Stimulated activated CD8-positive, alpha-beta memory T cell treated with anti-CD3 and anti-CD28 coated beads, Interleukin-7, amount 100 ng/mL, for 48 hours (primary cell): ENCODE results near the gene EFCAB12.

Experiments used
- DNase-seq, 2 donors: peaks; one replicate each; pipeline ENCODE4 v3.0.0-alpha.2; 2020; ENCODE audit warnings: low read depth in 1 of 2; ENCODE audit errors: extremely low read depth in 1 of 2

EFCAB12 gene

GRCh38 chr3:129428376-129429079 is at the start of gene EFCAB12:
EFCAB12 (minus strand) TSS chr3:129428636; CDS start chr3:129428488, 148 bp downstream.
- DNase-seq = peak; percentile 68 to 82

DNA sequence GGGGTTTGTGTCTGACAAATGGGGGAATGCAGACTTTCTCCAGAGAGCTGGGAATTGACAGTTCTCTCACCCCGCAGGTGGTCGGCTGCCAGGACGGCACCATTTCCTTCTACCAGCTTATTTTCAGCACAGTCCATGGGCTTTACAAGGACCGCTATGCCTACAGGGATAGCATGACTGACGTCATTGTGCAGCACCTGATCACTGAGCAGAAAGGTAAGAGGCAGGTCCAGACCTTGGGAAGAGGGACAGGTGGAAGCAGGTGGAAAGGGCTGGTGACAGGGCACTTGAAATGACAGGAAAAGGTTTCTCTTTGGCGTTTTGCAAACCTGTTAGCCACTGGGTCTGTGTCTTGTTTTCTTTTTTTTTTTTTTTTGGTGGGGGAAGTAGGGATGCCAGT is 48.1 kb upstream of the EFCAB12 start:
- no peak for DNase-seq

DNA sequence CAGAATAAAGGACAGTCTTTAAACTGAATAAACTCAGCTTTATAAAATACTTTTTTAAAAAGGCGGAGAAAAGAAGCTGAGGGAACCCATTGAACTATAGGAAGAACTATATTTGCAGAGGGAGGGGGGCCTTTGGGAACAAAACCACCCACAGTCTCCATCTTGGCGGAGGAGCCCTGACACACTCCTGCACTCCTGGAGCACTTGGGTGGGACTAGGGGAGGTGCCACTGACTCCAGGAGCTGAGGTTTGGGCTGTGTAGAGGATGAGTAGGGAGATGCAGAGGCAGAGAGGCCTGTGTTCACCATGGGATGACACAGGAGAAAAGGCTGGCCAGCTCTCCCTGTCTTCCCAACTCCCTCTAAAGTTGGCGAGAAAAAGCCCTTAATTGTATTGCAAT is 47.4 kb upstream of the EFCAB12 start:
- no peak for DNase-seq

DNA sequence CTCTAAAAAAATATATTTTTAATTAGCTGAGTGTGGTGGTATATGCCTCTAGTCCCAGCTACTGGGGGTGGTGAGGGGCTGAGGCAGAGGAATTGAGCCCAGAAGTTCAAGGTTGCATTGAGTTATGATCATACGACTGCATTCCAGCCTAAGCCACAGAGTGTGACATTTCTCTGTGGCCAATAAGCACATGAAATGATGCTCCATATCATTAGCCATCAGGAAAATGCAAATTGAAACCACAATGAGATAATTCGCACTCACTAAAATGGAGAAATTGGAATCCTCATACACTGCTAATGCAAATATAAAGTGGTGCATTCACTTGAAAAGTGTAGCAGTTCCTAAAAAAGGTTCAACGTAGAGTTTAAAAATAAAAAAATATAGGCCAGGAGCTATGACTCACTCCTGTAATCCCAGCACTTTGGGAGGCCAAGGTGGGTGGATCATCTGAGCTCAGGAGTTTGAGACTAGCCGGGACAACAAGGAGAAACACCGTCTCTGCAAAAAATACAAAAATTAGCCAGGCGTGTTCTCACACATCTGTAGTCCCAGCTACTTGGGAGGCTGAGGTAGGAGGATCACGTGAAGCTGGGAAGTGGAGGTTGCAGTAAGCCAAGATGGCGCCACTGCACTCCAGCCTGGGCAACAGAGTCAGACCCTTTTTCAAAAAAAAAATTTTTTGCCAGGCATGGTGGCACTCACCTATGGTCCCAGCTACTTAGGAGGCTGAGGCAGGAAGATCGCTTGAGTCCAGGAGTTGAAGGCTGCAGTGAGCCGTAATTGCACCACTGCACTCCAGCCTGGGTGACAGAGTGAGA is 46.8 kb upstream of the EFCAB12 start:
- no peak for DNase-seq

DNA sequence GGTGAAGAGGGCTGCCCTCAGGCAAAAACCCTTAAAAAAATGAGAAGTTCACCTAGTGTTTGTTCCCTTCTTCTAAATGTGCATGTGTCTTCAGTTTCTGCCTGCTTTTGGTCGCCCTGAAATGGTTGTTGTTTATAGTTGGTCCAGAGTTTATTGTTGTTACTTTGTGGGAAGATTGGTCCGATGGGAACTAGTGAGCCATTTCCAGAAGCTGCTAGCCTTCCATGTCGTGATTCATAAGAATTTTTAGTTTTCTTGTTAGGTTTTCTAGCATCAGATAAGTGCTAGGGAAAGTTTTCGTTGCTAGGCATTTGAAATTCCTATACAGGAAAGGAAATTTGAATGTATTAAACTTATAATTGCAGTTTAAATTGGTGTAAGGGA is 45.3 kb upstream of the EFCAB12 start:
- DNase-seq = no peak

GRCh38 chr3:129473067-129473768 is 44.8 kb upstream of the EFCAB12 start:
- DNase-seq = no peak

- DNase-seq = no peak
These were observed 42.4 kb upstream of the EFCAB12 start for GRCh38 chr3:129470861-129471260.

DNA sequence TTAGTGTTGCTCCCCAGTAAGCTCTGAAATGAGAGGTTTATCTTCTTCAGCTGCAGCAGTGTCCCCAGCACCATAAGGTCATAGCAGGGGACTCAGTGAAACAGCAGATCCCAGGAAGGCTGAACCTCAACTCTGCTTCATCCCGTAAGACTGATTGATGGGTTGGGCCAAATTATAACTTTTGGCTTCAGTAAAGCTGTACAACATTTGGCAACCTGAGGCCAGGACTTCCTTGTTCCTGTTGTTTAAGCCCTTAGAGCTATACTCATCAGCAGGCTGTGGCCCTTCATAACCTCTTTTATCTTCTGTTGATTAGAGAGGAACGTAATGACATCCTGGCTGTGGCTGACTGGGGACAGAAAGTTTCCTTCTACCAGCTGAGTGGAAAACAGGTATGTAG is 40.6 kb upstream of the EFCAB12 start:
- DNase-seq = no peak

DNA sequence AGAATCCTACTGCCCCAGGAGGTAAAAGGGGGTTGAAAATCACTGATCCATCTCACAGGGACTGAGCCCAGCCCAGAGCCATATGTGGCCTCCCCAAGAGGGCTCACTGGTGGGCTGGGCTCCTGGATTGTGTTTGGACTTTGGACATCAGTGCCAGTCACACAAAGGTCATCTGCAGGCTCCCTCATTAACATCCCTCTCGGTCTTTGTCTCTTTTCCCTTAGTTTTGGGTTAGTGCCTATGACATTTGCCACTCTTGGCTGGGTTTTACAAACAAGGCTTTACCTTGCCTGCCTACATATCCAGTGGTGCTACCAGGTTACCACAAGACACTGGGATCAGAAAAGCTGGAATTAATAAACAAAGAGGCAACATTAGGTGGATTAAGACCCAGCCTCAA is 39.5 kb upstream of the EFCAB12 start:
- no peak for DNase-seq

DNA sequence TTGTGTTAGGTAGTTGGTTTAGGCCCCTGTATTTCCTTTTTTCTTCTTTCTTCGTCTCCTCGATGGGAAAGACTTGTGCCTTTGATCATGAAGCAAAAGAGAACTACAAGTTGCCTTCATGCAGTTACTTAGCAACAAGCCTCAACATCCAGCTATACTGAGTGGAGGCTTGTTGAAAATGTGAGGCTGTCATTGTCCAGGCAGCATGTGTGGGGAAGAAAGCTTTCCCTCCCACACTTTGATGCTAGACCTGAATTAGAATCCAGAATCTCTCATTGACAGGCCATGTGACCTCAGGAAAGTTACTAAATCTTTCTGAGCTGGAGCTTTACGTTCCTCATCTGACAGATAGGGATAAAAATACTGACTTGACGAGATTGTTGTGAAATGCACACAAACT is 35.3 kb upstream of the EFCAB12 start:
- no peak for DNase-seq

- no peak for DNase-seq
These were observed 34.7 kb upstream of the EFCAB12 start for GRCh38 chr3:129463094-129463493.

GRCh38 chr3:129462361-129462968 is 34.0 kb upstream of the EFCAB12 start:
- no peak for DNase-seq

GRCh38 chr3:129461461-129462146 is 33.2 kb upstream of the EFCAB12 start:
- DNase-seq = no peak

GRCh38 chr3:129461022-129461421 is 32.6 kb upstream of the EFCAB12 start:
- DNase-seq = no peak

- no peak for DNase-seq
These were observed 32.1 kb upstream of the EFCAB12 start for GRCh38 chr3:129460572-129460971.

GRCh38 chr3:129460155-129460554 is 31.7 kb upstream of the EFCAB12 start:
- DNase-seq = no peak

DNA sequence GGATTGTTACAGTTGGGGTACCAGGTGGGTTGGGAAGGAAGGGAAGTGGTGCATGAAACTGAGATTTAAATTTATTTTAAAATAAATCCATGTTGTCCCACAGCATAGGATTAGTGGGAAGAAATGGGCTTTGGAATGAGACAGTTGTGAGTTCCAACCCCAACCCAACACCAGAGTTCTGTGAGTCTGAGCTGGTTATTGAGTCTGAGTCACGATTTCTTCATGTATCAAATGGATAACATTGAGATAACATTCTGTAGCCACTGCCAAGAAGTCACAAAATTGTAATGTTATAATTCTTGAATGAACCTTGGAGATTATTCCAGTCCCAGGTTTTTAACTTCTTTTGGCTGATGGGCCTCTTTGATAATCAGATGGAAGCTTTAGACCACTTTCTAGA is 25.3 kb upstream of the EFCAB12 start:
- DNase-seq = no peak

GRCh38 chr3:129449279-129450115 is 21.1 kb upstream of the EFCAB12 start:
- DNase-seq = no peak

DNA sequence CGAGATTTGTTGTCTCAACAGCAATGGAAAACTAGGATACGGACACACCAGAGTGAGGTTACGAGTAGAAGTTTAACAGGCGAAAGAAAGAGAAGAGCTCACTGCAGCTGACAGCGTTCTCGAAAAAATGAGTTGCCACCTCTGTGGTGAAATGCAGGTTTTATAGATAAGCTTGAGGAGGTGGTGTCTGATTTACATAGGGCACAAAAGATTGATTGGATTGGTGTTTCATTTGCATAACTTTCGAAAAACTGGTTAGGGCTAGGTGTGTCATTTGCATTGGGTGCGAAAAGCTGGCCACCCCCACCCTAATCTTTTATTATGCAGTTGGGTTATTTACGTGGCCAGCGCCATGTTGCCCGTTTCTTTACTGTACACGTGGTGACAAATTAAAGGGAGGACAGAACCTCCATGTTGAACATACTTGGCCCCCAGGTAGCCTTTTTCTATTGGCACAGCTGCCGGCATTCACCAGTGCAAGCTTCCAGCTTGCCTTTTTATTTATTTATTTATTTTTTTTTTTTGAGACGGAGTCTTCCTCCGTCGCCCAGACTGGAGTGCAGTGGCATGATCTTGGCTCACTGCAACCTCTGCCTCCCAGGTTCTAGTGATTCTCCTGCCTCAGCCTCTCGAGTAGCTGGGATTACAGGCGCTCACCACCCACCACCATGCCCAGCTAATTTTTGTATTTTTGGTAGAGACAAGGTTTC is 19.9 kb upstream of the EFCAB12 start:
- DNase-seq = no peak
